HFFc6 (cell line): ENCODE results near the gene SPEN. TPM values are rescaled to one million over a fixed set of nuclear protein-coding genes. Genes with fewer than 3 reads are reported as not detected.

Source experiments
- DNase-seq: peaks from one replicate; pipeline ENCODE4 v3.0.0-alpha.2; 2018
- H3K27ac Mint-ChIP-seq: 2 replicates; pipeline ENCODE4 v1.8.0; 2020; ENCODE audit warnings: mild to moderate bottlenecking, mixed read lengths
- H3K27me3 Mint-ChIP-seq: 2 replicates; pipeline ENCODE4 v1.8.0; 2021; ENCODE audit warnings: mild to moderate bottlenecking, moderate library complexity, mixed read lengths; ENCODE audit not compliant: insufficient read depth
- H3K36me3 Mint-ChIP-seq: 2 replicates; pipeline ENCODE4 v1.8.0; 2021; ENCODE audit warnings: low read depth, mixed read lengths
- H3K4me1 Mint-ChIP-seq: 2 replicates; pipeline ENCODE4 v1.8.0; 2020; ENCODE audit warnings: low read depth, mixed read lengths
- H3K4me3 Mint-ChIP-seq: 2 replicates; pipeline ENCODE4 v1.8.0; 2020; ENCODE audit warnings: mild to moderate bottlenecking, moderate library complexity, mixed read lengths
- H3K9me3 Mint-ChIP-seq: 2 replicates; pipeline ENCODE4 v1.8.0; 2020; ENCODE audit warnings: mild to moderate bottlenecking, mixed read lengths
- CTCF ChIP-seq: fragments of 200-600 bp; sonication (generic); IDR thresholded peaks from 2 replicates; pipeline ENCODE4 v1.5.0; 2021; ENCODE audit warnings: antibody characterized with exemption, mild to moderate bottlenecking
- total RNA-seq, 6 experiments: library from RNA; stranded (reverse); fragmentation: NEBNext Ultra II Directional; extraction: Animal tissue kit (Norgen Biotek cat#: 25700); gene quantifications; 2 replicates in 1 of 6; 3 replicates in 5 of 6; pipeline ENCODE4 v1.2.3, GENCODE V29; 2021

Gene SPEN
- total RNA-seq, 6 experiments from 2014 or later = 25.7 to 30.2 (median 27.6) TPM

GRCh38 chr1:15938628-15939161 is 91.2 kb downstream of the SPEN start:
- H3K36me3 Mint-ChIP-seq = peaks cover 31% of the 10 kb centered on the region

GRCh38 chr1:15939181-15940109 is 91.9 kb downstream of the SPEN start:
- Mint-ChIP-seq H3K4me1 (peaks cover 32% of the 10 kb centered on the region), H3K4me3 (peak overlapping the region; percentile 50), H3K27me3 (peaks cover 18% of the 10 kb centered on the region), H3K9me3 (no peaks in the 10 kb centered on the region), H3K36me3 (peaks cover 29% of the 10 kb centered on the region), H3K27ac (peak overlapping the region; percentile 85)
- peak; percentile 43 for DNase-seq
- TF ChIP-seq CTCF = no peak

More at GRCh38 chr1:15938628-15939161, 91.2 kb downstream of the SPEN start:
- Mint-ChIP-seq H3K27me3 (peaks cover 16% of the 10 kb centered on the region), H3K9me3 (no peaks in the 10 kb centered on the region), H3K27ac (peak overlapping the region; percentile 85), H3K4me3 (no peak overlapping the region), H3K4me1 (peaks cover 32% of the 10 kb centered on the region)
- no peak for DNase-seq
- no peak for TF ChIP-seq CTCF

GRCh38 chr1:15940110-15941043 is 92.9 kb downstream of the SPEN start:
- Mint-ChIP-seq H3K27me3 (peaks cover 19% of the 10 kb centered on the region), H3K4me1 (peaks cover 32% of the 10 kb centered on the region), H3K27ac (peak overlapping the region; percentile 43), H3K9me3 (no peaks in the 10 kb centered on the region), H3K36me3 (peaks cover 23% of the 10 kb centered on the region), H3K4me3 (no peak overlapping the region)
- no peak for TF ChIP-seq CTCF
- no peak for DNase-seq

GRCh38 chr1:15941044-15941840 is 93.7 kb downstream of the SPEN start:
- H3K36me3 Mint-ChIP-seq = peaks cover 23% of the 10 kb centered on the region
- no peak overlapping the region for H3K27ac Mint-ChIP-seq
- H3K4me3 Mint-ChIP-seq = no peak overlapping the region
- no peaks in the 10 kb centered on the region for H3K9me3 Mint-ChIP-seq
- H3K4me1 Mint-ChIP-seq = peaks cover 32% of the 10 kb centered on the region
- TF ChIP-seq CTCF = no peak
- peaks cover 18% of the 10 kb centered on the region for H3K27me3 Mint-ChIP-seq
- no peak for DNase-seq
